Activated T-helper 1 cell treated with anti-CD3 and anti-CD28 coated beads, Interleukin-12 subunit alpha, Interleukin-12 subunit beta, Interleukin-2, Interleukin-4 antibody, amounts not matched to agents 30 ng/mL and 10 ng/mL and 1 ng/mL, durations not matched to agents 14 hours and 24 hours and 36 hours (primary cell): Measurements from ENCODE around the gene SMC5. TPM values are rescaled to one million over a fixed set of nuclear protein-coding genes. Genes with fewer than 3 reads are reported as not detected.

Experiments
- DNase-seq: peaks from one replicate; pipeline ENCODE4 v3.0.0; 2021; ENCODE audit warnings: low spot score
- H3K27ac Mint-ChIP-seq: one replicate; pipeline ENCODE4 v1.8.0; 2021; ENCODE audit warnings: mild to moderate bottlenecking, mixed read lengths
- H3K27me3 Mint-ChIP-seq: one replicate; pipeline ENCODE4 v1.8.0; 2022; ENCODE audit warnings: mild to moderate bottlenecking, moderate library complexity, mixed read lengths; ENCODE audit not compliant: insufficient read depth
- H3K36me3 Mint-ChIP-seq: one replicate; pipeline ENCODE4 v1.8.0; 2021; ENCODE audit warnings: low read depth, mixed read lengths
- H3K4me1 Mint-ChIP-seq: one replicate; pipeline ENCODE4 v1.8.0; 2021; ENCODE audit warnings: low read depth, mixed read lengths
- H3K4me3 Mint-ChIP-seq: one replicate; pipeline ENCODE4 v1.8.0; 2021; ENCODE audit warnings: mild to moderate bottlenecking, moderate library complexity, mixed read lengths
- H3K9me3 Mint-ChIP-seq: one replicate; pipeline ENCODE4 v1.8.0; 2021; ENCODE audit warnings: mixed read lengths
- intact Hi-C: fragments of 100-400 bp; cut with micrococcal nuclease; formaldehyde crosslinking; loops from one replicate; pipeline ENCODE4 v1.15.1; 2024
- total RNA-seq: library from RNA; stranded (reverse); gene quantifications from 2 replicates; pipeline ENCODE4 v1.2.3, GENCODE V29; 2022

SMC5 gene
- total RNA-seq, 1 donor from 2014 or later = 49.5 TPM

DNA sequence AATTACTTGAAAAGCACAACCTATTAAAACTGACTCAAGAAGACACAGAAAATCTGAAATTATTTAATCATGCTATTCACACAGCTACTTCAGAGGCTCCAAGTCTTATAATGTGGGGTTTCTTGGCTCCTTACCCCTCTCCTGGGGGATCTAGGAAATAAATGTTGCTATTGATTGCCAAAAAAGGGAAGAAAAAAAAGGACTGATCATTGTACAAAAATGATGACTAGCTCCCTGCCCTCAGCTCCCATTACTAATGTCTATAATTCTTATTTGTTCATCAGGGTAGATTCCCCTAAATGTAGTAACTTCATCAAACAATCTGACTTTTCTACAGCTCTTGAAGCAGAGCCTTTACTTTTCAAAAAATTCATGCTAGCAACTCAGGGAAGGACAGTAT is 3.3 kb upstream of the SMC5 start:
- no peak overlapping the region for H3K27ac Mint-ChIP-seq
- peaks cover 23% of the 10 kb centered on the region for H3K4me1 Mint-ChIP-seq
- H3K4me3 Mint-ChIP-seq = no peak overlapping the region
- H3K9me3 Mint-ChIP-seq = no peaks in the 10 kb centered on the region
- H3K36me3 Mint-ChIP-seq = peaks cover 13% of the 10 kb centered on the region
- peaks cover 9% of the 10 kb centered on the region for H3K27me3 Mint-ChIP-seq
- intact Hi-C loops = loop anchor here (5.0 kb wide), 1 partner anchor 347 kb away; no protein-coding TSS in a partner anchor
- DNase-seq = no peak

- Mint-ChIP-seq H3K4me1 (peaks cover 29% of the 10 kb centered on the region), H3K27ac (no peak overlapping the region), H3K4me3 (no peak overlapping the region), H3K9me3 (no peaks in the 10 kb centered on the region), H3K27me3 (peaks cover 9% of the 10 kb centered on the region), H3K36me3 (peaks cover 20% of the 10 kb centered on the region)
- intact Hi-C loops = loop anchor here (5.0 kb wide), 1 partner anchor 346 kb away; no protein-coding TSS in a partner anchor
- no peak for DNase-seq
Observed at GRCh38 chr9:70256123-70256551, 2.6 kb upstream of the SMC5 start.

DNA sequence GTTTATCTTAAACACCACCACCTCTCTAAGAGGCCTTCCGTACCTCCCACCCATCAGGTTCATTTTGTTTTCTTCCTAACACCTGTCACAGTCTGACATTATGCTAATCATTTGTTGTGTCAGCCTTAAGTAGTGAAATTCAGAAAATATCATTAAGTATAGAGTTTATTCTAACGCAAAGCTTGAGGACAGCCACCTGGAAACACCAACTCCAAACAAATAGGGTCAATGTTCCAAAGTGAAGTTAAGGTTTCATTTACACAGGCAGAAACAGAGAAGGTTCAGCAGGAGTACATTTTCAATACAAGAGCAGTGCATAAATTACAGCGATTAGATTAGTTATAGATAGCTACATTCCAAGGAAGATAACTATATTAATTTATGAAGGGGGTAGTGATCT is 1.3 kb upstream of the SMC5 start:
- Mint-ChIP-seq H3K9me3 (no peaks in the 10 kb centered on the region), H3K4me1 (peaks cover 43% of the 10 kb centered on the region), H3K27me3 (peaks cover 9% of the 10 kb centered on the region), H3K4me3 (peak overlapping the region; percentile 43), H3K36me3 (peaks cover 34% of the 10 kb centered on the region), H3K27ac (no peak overlapping the region)
- intact Hi-C loops = loop anchor here (5.0 kb wide), 1 partner anchor 345 kb away; no protein-coding TSS in a partner anchor
- DNase-seq = no peak

DNA sequence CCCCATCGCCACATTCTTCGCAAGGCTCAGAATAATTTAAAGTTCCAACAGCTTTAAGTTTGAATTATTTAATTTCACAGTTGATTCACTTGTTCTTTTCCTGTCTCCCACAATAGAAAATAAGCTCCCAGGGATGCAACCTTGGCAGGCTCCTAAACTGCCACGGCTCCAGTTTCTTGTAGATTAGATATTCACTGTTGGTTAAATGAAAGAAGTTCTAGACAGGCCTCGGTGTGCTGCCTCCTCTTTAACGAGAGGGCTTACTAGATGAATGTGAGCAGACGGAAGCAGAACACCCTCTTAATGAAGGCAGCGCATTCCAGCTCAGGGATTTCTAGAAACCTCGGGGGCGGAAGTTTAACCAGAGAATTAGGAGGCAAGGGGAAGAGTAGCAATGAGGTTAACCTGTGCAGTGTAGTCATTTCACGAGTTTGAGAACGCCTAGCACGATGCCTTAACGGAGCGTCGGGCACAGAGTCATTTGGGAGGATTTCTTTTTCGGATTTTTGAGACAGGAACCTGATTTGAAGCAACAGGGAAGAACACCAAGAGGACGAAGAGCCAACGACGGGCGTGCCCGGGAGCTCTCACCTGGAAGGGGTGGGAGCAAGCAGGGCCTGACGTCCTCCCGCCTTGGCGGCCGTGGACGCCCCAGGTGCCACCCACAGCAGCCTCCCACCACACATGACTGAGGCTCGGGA is 637 bp upstream of the SMC5 start:
- Mint-ChIP-seq H3K9me3 (no peaks in the 10 kb centered on the region), H3K4me1 (peaks cover 49% of the 10 kb centered on the region), H3K4me3 (peak overlapping the region; percentile 99), H3K27ac (peak overlapping the region; percentile 95), H3K27me3 (peaks cover 9% of the 10 kb centered on the region), H3K36me3 (peaks cover 35% of the 10 kb centered on the region)
- no peak for DNase-seq
- intact Hi-C loops = loop anchor here (1.0 to 5.0 kb wide), 6 partner anchors 153 to 585 kb away; partner anchors contain the start of gene APBA1

DNA sequence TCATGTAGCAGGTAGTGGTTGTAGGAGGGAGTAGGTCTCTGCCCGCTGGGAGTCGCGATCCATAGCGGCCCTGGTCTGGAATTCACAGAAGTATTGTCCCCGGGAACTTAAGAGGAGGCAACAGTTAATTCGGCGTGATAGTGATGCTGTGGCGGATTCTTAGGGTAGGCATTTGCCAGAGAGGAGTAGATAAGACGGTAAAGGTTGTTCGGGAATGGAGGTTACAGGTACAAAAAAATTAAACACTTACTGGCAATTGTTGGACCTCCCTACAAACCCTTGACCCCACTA is 679 bp downstream of the SMC5 start:
- Mint-ChIP-seq H3K9me3 (no peaks in the 10 kb centered on the region), H3K27ac (peak overlapping the region; percentile 95), H3K27me3 (peaks cover 4% of the 10 kb centered on the region), H3K4me3 (peak overlapping the region; percentile 99), H3K36me3 (peaks cover 39% of the 10 kb centered on the region), H3K4me1 (peaks cover 49% of the 10 kb centered on the region)
- DNase-seq = no peak
- intact Hi-C loops = loop anchor here (1.0 to 5.0 kb wide), 3 partner anchors 261 to 587 kb away; partner anchors contain the start of gene APBA1

- peaks cover 44% of the 10 kb centered on the region for H3K36me3 Mint-ChIP-seq
- peaks cover 4% of the 10 kb centered on the region for H3K27me3 Mint-ChIP-seq
- peak overlapping the region; percentile 27 for H3K27ac Mint-ChIP-seq
- no peaks in the 10 kb centered on the region for H3K9me3 Mint-ChIP-seq
- no peak for DNase-seq
- H3K4me3 Mint-ChIP-seq = peak overlapping the region; percentile 99
- intact Hi-C loops = loop anchor here (5.0 kb wide), 1 partner anchor 62 kb away; no protein-coding TSS in a partner anchor
- peaks cover 49% of the 10 kb centered on the region for H3K4me1 Mint-ChIP-seq
Observed at GRCh38 chr9:70260007-70260443, 1.2 kb downstream of the SMC5 start.

DNA sequence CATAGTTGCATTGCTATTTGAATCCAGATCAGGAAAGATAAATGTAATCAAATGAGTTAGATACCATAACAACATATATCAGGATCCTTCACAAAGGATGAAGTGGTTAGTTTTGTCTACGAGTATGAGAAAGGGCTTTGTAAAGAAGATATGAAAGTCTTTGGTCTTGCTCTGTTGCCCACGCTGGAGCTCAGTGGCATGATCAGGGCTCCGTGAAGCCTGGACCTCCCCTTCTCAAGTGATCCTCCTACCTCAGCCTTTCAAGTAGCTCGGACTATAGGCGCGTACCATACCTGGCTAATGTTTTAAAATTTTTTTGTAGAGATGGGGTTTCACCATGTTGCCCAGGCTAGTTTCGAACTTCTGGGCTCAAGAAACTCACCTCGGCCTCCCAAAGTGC is 1.8 kb downstream of the SMC5 start:
- Mint-ChIP-seq H3K27me3 (peaks cover 1% of the 10 kb centered on the region), H3K4me3 (peak overlapping the region; percentile 99), H3K27ac (peak overlapping the region; percentile 27), H3K4me1 (peaks cover 49% of the 10 kb centered on the region), H3K9me3 (no peaks in the 10 kb centered on the region), H3K36me3 (peaks cover 49% of the 10 kb centered on the region)
- DNase-seq = no peak
- intact Hi-C loops = loop anchor here (5.0 kb wide), 1 partner anchor 62 kb away; no protein-coding TSS in a partner anchor

DNA sequence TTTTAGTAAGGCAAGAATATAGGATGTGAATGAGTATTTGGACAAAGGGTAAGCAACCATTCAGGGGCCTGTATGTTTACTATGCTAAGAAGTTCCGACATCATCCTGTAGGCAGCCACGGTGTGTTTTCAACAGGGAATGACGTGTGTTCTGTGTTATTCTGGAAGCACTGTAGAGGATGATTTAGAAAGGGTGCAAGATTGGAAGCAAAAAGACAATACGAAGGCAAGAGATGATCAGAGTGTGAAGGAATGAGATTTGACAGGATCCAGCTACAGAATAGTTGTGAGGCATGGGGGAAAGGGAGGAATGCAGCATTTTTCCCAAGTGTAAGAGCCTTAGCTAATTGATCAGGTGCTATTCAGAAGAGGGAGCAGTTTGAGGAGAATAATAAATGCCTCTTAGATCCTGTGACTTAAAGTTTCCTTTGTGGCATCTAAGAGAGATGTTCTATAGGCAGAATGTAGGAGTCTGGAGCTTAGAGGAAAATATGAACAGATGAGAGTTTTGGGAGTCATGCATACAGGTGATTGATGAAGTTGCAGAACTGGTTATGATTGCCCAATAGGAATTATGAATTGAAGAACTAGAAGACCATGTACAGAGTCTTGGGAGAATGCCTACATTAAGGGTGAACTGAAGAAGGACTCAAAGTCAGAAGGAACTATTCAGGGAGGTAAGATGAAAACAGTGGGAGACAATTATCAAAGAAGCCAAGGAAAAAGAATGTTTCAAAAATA is 2.5 kb downstream of the SMC5 start:
- intact Hi-C loops = loop anchor here (5.0 kb wide), 1 partner anchor 61 kb away; no protein-coding TSS in a partner anchor

GRCh38 chr9:70262366-70262765 is 3.6 kb downstream of the SMC5 start:
- H3K4me1 Mint-ChIP-seq = peaks cover 53% of the 10 kb centered on the region
- no peak for DNase-seq
- H3K36me3 Mint-ChIP-seq = peaks cover 54% of the 10 kb centered on the region
- no peaks in the 10 kb centered on the region for H3K27me3 Mint-ChIP-seq
- no peaks in the 10 kb centered on the region for H3K9me3 Mint-ChIP-seq
- peak overlapping the region; percentile 3 for H3K27ac Mint-ChIP-seq
- intact Hi-C loops = loop anchor here (2.0 to 5.0 kb wide), 2 partner anchors 28 to 60 kb away; no protein-coding TSS in a partner anchor
- H3K4me3 Mint-ChIP-seq = peak overlapping the region; percentile 99

More for the DNA sequence above, 2.5 kb downstream of the SMC5 start:
- DNase-seq = no peak
- Mint-ChIP-seq H3K36me3 (peaks cover 51% of the 10 kb centered on the region), H3K27ac (peak overlapping the region; percentile 56), H3K4me3 (peak overlapping the region; percentile 99), H3K4me1 (peaks cover 49% of the 10 kb centered on the region), H3K9me3 (no peaks in the 10 kb centered on the region), H3K27me3 (no peaks in the 10 kb centered on the region)

- intact Hi-C loops = loop anchor here (2.0 to 5.0 kb wide), 2 partner anchors 28 to 59 kb away; no protein-coding TSS in a partner anchor
- H3K4me3 Mint-ChIP-seq = no peak overlapping the region
- no peak for DNase-seq
- peaks cover 47% of the 10 kb centered on the region for H3K4me1 Mint-ChIP-seq
- no peaks in the 10 kb centered on the region for H3K27me3 Mint-ChIP-seq
- H3K27ac Mint-ChIP-seq = no peak overlapping the region
- peaks cover 57% of the 10 kb centered on the region for H3K36me3 Mint-ChIP-seq
- H3K9me3 Mint-ChIP-seq = no peaks in the 10 kb centered on the region
Observed at GRCh38 chr9:70262948-70263347, 4.2 kb downstream of the SMC5 start.

DNA sequence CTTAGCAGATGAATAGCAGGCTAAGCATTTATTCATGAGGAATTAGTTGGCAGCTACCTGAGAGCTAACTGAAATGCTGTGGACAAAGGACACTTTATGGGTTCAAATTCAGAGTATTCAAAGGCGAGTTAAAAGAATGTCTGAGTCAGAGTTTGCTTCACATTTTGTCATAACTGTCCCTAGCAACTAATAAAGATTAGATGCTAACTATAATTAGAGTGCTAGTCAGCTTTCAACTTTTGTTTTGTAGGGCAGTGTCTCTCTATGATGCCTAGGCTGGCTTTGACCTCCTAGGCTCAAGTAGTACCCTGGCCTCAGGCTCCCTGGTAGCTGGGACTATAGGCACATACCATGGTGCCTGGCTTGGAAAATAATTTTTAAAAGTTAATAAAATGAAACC is 4.6 kb downstream of the SMC5 start:
- Mint-ChIP-seq H3K27me3 (no peaks in the 10 kb centered on the region), H3K27ac (no peak overlapping the region), H3K4me3 (no peak overlapping the region), H3K9me3 (no peaks in the 10 kb centered on the region), H3K4me1 (peaks cover 42% of the 10 kb centered on the region), H3K36me3 (peaks cover 55% of the 10 kb centered on the region)
- no peak for DNase-seq
- intact Hi-C loops = loop anchor here (2.0 to 5.0 kb wide), 2 partner anchors 27 to 59 kb away; no protein-coding TSS in a partner anchor

DNA sequence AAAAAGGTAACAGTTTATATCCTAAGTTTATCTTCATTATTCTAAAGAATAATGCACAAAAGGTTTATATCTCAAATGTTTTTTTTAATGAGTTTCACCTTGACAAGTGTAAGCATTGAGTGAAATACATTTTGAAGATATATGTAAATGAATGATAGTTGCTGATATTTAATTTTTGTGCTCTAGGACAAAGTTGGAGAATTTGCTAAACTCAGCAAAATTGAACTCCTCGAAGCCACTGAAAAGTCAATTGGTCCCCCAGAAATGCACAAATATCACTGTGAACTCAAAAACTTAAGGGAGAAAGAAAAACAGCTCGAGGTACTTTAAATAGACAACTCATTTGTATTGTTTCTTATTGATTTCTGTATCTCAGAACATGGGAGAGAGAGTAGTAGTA is 19.5 kb downstream of the SMC5 start:
- no peak for DNase-seq
- Mint-ChIP-seq H3K4me3 (no peak overlapping the region), H3K9me3 (no peaks in the 10 kb centered on the region), H3K27ac (no peak overlapping the region), H3K27me3 (no peaks in the 10 kb centered on the region), H3K36me3 (peaks cover 30% of the 10 kb centered on the region), H3K4me1 (peaks cover 18% of the 10 kb centered on the region)
- intact Hi-C loops = no loop called here

DNA sequence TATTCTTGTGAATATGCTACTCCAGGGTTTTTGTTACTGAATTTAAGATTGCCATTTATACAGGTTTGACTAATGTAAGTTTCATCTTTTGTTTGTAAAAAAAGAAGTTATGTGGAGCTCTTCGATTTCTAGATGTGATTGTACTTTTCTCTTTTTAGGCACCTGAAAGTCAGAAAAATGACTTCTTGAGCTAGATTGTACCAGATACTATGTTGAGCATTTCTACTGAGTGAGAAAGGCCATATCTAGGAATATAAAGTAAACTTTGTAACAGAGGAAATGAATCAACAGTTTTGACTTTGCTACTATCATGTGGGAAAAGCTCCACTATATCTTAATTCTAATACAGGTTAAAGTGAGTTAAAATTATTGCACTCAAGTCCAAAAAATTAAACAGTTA is 25.1 kb downstream of the SMC5 start:
- H3K4me1 Mint-ChIP-seq = peaks cover 6% of the 10 kb centered on the region
- DNase-seq = no peak
- H3K27ac Mint-ChIP-seq = no peak overlapping the region
- peaks cover 42% of the 10 kb centered on the region for H3K36me3 Mint-ChIP-seq
- no peaks in the 10 kb centered on the region for H3K9me3 Mint-ChIP-seq
- intact Hi-C loops = loop anchor here (5.0 kb wide), 1 partner anchor 1002 kb away; no protein-coding TSS in a partner anchor
- H3K4me3 Mint-ChIP-seq = no peak overlapping the region
- no peaks in the 10 kb centered on the region for H3K27me3 Mint-ChIP-seq
